Common myeloid progenitor, CD34-positive (primary cell): Measurements from ENCODE around the gene PPP1R3D.
A peak's percentile ranks its signal among the peaks of the same experiment; 100 is the strongest.

Experiments used
- CTCF ChIA-PET: fragments of 350-600 bp; sonication (Branson Sonifier 250); formaldehyde crosslinking; loops from one replicate; lab custom pipeline; 2021; ENCODE audit warnings: antibody characterized with exemption; lab: Charles Lee
- POLR2A ChIA-PET: fragments of 350-600 bp; sonication (Branson Sonifier 250); formaldehyde crosslinking; loops from one replicate; lab custom pipeline; 2021; ENCODE audit warnings: antibody characterized with exemption; lab: Charles Lee
- DNase-seq, 3 donors: peaks; one replicate each; pipeline versions ENCODE4 v3.0.0 to v3.0.0-alpha.2; 2013
- H3K27ac ChIP-seq, 2 experiments: 1 replicate in 1 of 2; 2 replicates in 1 of 2; pipeline ENCODE4 v1.7.0; 2013; ENCODE audit warnings: inconsistent platforms in 2 of 2, low read length in 2 of 2, mild to moderate bottlenecking in 2 of 2, low read depth in 1 of 2, moderate library complexity in 1 of 2; ENCODE audit not compliant: severe bottlenecking in 2 of 2, insufficient read depth in 1 of 2, poor library complexity in 1 of 2
- H3K27me3 ChIP-seq, 5 experiments: replicated peaks in 2 of 5; 1 replicate in 3 of 5; 2 replicates in 2 of 5; pipeline versions ENCODE4 v1.6.1 to v1.7.0; 2013; ENCODE audit warnings: low read length in 4 of 5, mild to moderate bottlenecking in 2 of 5, moderate library complexity in 2 of 5, inconsistent platforms in 1 of 5; ENCODE audit not compliant: insufficient read depth in 5 of 5, control insufficient read depth in 4 of 5
- H3K36me3 ChIP-seq, 4 experiments: 1 replicate in 2 of 4; 2 replicates in 2 of 4; pipeline versions ENCODE4 v1.6.1 to v1.7.0; 2013; ENCODE audit warnings: low read length in 3 of 4, control low read depth in 1 of 4, mild to moderate bottlenecking in 1 of 4; ENCODE audit not compliant: control insufficient read depth in 4 of 4, insufficient read depth in 4 of 4
- H3K4me1 ChIP-seq, 4 experiments: 1 replicate in 3 of 4; 2 replicates in 1 of 4; pipeline versions ENCODE4 v1.6.1 to v1.7.1; 2013; ENCODE audit warnings: low read length in 3 of 4, mild to moderate bottlenecking in 3 of 4, control low read depth in 1 of 4, inconsistent platforms in 1 of 4, moderate library complexity in 1 of 4; ENCODE audit not compliant: control insufficient read depth in 4 of 4, insufficient read depth in 4 of 4; ENCODE audit errors: control extremely low read depth in 1 of 4
- H3K4me3 ChIP-seq, 7 experiments: 1 replicate in 4 of 7; 2 replicates in 3 of 7; pipeline versions ENCODE4 v1.5.1 to v1.7.0; 2013; ENCODE audit warnings: mild to moderate bottlenecking in 7 of 7, low read length in 6 of 7, moderate library complexity in 6 of 7, inconsistent platforms in 2 of 7, low read depth in 2 of 7, control low read depth in 1 of 7; ENCODE audit not compliant: insufficient read depth in 4 of 7, control insufficient read depth in 1 of 7; ENCODE audit errors: extremely low read depth in 1 of 7
- H3K9me3 ChIP-seq, 5 experiments: 1 replicate in 4 of 5; 2 replicates in 1 of 5; pipeline versions ENCODE4 v1.6.1 to v1.7.1; 2013; ENCODE audit warnings: low read length in 4 of 5, mild to moderate bottlenecking in 2 of 5, inconsistent platforms in 1 of 5, low read depth in 1 of 5, moderate library complexity in 1 of 5; ENCODE audit not compliant: control insufficient read depth in 4 of 5, insufficient read depth in 2 of 5; ENCODE audit errors: control extremely low read depth in 1 of 5
- WGBS: methylation state at CpG from one replicate; pipeline ENCODE4 v1.1.5; 2013; ENCODE audit not compliant: insufficient coverage; 5-methylcytosine and 5-hydroxymethylcytosine counted together

PPP1R3D gene

DNA sequence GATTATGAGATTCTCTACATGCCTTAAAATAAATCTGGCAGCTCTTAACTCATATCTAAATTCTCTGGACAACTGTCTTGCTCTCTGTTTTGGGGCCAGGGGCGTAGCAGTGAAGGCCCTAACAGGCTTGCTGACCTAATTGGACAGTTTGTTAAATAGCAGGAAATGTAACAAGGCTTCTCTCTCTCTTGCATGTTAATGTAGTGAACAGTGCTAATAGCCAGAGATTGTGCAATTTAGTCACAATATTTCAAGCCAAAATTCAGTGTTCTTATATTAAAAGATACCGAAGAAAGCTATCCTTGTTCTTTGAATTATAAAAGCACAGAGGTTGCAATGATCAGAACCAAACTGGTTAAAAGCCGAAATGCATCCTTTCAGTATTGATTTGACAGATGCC is 3.0 kb downstream of the PPP1R3D start:
- Histone ChIP-seq H3K27me3 (no peaks in the 10 kb centered on the region), H3K9me3 (no peaks in the 10 kb centered on the region), H3K36me3 (no peaks in the 10 kb centered on the region), H3K4me1 (peaks cover 8 to 47% (median 42%) of the 10 kb centered on the region in 4 experiments), H3K4me3 (no peak overlapping the region), H3K27ac (no peak overlapping the region)
- WGBS = 100% methylated on average over 3 of the region's 3 CpGs
- ChIA-PET POLR2A (no interaction called here), CTCF (interaction anchor here (0.8 to 1.8 kb wide), 7 partner anchors 10 to 119 kb away, joined by 3 to 8 read pairs (median 4); no protein-coding TSS in a partner anchor)
- DNase-seq = no peak

DNA sequence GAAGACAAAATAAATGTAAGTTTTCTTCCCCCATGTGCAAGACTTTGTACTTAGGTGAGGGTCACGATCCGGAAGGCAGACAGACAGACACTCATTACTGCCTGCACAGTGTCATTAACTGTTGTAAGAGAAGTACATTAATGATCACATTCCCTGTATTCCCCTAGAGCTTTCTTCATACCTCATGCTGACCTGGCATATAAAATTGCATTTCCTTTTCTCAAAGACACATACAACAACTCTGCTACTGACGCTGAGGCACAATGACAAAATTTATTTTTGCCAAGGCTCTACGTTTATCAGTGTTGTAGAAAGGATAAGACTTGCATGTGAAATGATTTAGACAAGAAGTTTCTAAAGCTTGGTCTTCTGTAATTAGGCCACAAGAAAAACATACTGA is 3.7 kb downstream of the PPP1R3D start:
- CTCF ChIA-PET = interaction anchor here (0.8 to 1.7 kb wide), 7 partner anchors 9 to 187 kb away, joined by 3 to 8 read pairs (median 4); no protein-coding TSS in a partner anchor
- WGBS = 93% methylated on average over 2 of the region's 4 CpGs
- Histone ChIP-seq H3K36me3 (no peaks in the 10 kb centered on the region), H3K9me3 (no peaks in the 10 kb centered on the region), H3K4me1 (peaks cover 5 to 40% (median 38%) of the 10 kb centered on the region in 4 experiments), H3K4me3 (no peak overlapping the region), H3K27ac (no peak overlapping the region), H3K27me3 (no peaks in the 10 kb centered on the region)
- no peak for DNase-seq
- POLR2A ChIA-PET = no interaction called here

DNA sequence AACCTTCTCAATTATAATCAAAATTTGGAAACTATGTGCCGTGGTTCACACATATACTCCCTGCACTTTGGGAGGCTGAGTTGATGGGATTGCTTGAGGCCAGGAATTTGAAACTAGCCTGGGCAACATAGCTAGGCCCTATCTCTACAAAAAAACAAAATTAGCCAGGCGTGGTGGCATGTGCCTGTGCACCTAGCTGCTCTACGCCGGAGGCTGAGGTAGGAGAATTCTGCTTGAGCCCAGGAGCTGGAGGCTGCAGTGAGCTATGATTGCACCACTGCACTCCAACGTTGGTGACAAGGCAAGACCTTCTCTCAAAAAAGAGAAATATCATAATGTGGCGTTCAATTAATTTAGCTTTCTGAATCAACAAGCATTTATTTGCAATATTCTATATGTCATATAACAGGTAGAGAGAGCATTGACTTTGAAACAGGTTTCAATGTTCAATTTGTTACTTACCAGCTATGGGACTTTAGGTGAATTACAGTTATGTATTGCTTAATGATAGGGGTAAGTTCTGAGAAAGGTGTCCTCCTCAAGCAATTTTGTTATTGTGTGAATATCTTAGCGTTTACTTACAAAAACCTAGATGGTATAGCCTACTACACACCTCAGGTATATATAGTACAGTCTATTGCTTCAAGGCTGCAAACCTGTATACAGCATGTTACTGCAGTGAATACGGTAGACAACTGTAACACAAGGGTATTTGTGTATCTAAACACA is 4.5 kb downstream of the PPP1R3D start:
- CTCF ChIA-PET = interaction anchor here (0.8 to 2.8 kb wide), 7 partner anchors 9 to 278 kb away, joined by 3 to 22 read pairs (median 4); no protein-coding TSS in a partner anchor

DNA sequence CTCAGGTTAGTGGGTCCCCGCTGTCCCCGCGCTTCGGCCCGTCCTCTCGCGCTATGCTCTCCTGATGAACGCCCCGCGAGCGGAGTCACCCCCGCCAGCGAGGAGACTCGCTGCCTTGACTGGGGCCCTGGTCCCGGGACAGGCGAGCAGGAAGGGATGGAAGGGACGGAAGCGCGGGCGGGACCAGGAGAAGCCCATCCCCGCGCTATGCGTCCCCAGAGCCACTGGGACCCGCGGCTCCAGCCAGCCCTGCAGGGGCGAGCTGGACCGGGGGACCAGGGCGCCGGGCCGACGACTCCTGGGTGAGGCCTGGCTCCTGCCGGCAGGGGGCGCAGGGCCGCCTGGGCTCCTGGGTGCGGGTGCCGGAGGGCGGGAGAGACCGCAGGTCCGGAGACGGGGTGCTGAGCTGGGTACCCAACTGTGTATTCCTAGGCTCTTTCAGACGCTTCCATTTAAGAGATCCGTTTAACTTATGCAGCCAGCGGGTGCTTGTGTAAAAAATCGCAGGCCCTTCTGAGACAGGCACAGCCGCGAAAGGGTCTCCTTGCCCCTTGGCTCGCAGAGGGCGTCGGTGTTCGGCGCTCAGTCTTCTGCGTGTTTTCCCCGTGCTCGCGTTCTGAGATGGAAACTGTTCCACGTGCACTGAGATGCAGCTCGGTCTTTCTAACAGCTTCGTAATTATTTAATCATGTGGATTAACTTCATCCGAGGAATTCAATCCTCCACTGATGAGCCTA is 6.1 kb downstream of the PPP1R3D start:
- ChIA-PET CTCF (interaction anchor here (0.8 to 2.8 kb wide), 5 partner anchors 10 to 37 kb away, joined by 3 to 22 read pairs (median 3); no protein-coding TSS in a partner anchor), POLR2A (no interaction called here)
- Histone ChIP-seq H3K36me3 (no peaks in the 10 kb centered on the region), H3K9me3 (no peaks in the 10 kb centered on the region), H3K27me3 (no peaks in the 10 kb centered on the region), H3K27ac (no peak overlapping the region), H3K4me3 (peak overlapping the region; percentile 32 to 75 (median 64)), H3K4me1 (peaks cover 0 to 26% (median 22%) of the 10 kb centered on the region in 4 experiments)
- peak; percentile 70 to 81 (median 74) for DNase-seq
- WGBS = 7% methylated on average over 51 of the region's 59 CpGs

More for the DNA sequence above, 4.5 kb downstream of the PPP1R3D start:
- 100% methylated on average over 2 of the region's 8 CpGs for WGBS
- H3K27ac ChIP-seq = no peak overlapping the region
- H3K27me3 ChIP-seq = no peaks in the 10 kb centered on the region
- peaks cover 0 to 33% (median 32%) of the 10 kb centered on the region in 4 experiments for H3K4me1 ChIP-seq
- POLR2A ChIA-PET = interaction anchor here (0.6 kb wide), 1 partner anchor 224 kb away, joined by 3 read pairs; no protein-coding TSS in a partner anchor
- no peaks in the 10 kb centered on the region for H3K9me3 ChIP-seq
- no peak overlapping the region for H3K4me3 ChIP-seq
- no peak for DNase-seq
- H3K36me3 ChIP-seq = no peaks in the 10 kb centered on the region

DNA sequence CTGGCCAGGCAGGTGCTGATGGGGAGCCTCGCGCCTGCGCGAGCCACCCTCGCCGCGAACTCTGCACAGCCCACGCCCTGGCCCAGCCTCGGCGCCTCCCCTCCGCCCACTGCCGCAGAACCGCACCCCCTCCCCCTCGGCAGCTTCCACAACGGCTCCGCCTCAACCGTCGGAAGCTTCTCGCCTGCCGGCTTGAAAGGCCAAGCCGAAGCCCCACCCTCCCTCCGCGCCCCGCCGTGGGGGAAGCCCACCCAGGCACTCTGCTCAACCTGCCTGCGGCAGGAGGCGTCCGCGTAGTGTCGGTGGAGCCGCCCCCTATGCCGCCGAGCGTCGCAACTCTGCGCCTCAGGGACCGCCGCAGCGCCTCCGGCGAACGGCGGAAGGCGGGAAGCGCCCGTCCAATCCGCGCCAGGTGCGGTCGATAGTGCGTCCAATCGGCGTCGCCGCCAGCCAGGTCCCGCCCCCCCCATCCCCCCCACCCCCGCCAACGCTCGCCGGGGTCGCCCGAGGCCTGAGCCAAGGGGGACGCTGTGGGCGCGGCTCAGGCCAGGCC is 6.7 kb downstream of the PPP1R3D start, which contains the start of gene SYCP2:
Gene SYCP2 (minus strand): TSS at position 342 of the 553 bp plus-strand sequence. CDS start 11,224 bp downstream, outside the sequence.
- Histone ChIP-seq H3K27ac (no peak within 1 kb of the TSS), H3K4me1 (peaks cover 0 to 19% (median 15%) of the 10 kb centered on the region in 4 experiments), H3K9me3 (no peaks in the 10 kb centered on the region), H3K27me3 (no peaks in the 10 kb centered on the region), H3K36me3 (no peaks in the 10 kb centered on the region), H3K4me3 (peak within 1 kb of the TSS; percentile 32 to 75 (median 64))
- CTCF ChIA-PET = interaction anchor here (1.1 to 2.8 kb wide), 3 partner anchors 12 to 36 kb away, joined by 3 to 22 read pairs (median 3); no protein-coding TSS in a partner anchor
- POLR2A ChIA-PET = no interaction called here
- 47% methylated on average over 33 of the region's 65 CpGs for WGBS
- DNase-seq = peak; percentile 43 to 71 (median 68)

DNA sequence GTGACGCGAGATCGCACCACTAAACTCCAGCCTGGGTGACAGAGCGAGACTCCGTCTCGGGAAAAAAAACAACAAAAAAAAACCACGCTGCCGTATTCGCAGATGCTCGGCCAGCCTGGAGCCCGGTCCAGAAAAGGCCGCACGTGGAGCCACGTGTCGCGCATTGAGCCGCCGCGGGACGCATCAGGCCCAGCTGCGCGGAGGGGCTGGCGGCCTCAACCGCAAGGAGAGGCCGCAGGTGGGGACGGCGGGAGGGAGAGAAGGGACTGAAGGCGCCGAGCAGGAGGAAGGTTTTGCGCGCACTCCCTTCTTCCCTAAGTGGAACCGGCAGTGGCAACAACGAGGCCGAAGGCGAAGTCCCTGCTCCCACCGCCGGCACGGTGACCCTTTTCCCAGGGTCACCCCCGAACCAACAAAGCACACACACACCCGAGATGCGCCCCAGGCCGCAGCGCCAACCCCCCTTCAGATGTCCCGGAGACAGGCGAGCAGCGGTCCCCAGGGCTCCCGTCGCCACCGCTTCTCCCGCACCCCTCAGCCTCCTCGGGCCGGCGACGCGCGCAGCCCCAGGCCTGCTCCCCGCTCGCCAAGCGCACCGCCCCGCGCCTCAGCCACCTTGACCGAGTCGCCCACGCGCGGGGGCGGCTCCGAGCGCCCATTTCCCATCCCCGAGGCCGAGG is 7.3 kb downstream of the PPP1R3D start:
- no peak overlapping the region for H3K4me3 ChIP-seq
- 85% methylated on average over 65 of the region's 72 CpGs for WGBS
- no peaks in the 10 kb centered on the region for H3K9me3 ChIP-seq
- POLR2A ChIA-PET = no interaction called here
- no peaks in the 10 kb centered on the region for H3K27me3 ChIP-seq
- CTCF ChIA-PET = no interaction called here
- H3K36me3 ChIP-seq = no peaks in the 10 kb centered on the region
- peaks cover 0 to 13% (median 10%) of the 10 kb centered on the region in 4 experiments for H3K4me1 ChIP-seq
- no peak overlapping the region for H3K27ac ChIP-seq
- DNase-seq = no peak
